Tibial nerve (tissue), 4 donors: ENCODE data around the gene NOS2. TPM values are rescaled to one million over a fixed set of nuclear protein-coding genes. Genes with fewer than 3 reads are reported as not detected.
A peak's percentile ranks its signal among the peaks of the same experiment; 100 is the strongest.

Source experiments
- DNase-seq, 2 donors: peaks; one replicate each; pipeline ENCODE4 v3.0.0-alpha.2; 2019; ENCODE audit warnings: low spot score in 2 of 2
- H3K27ac ChIP-seq, 4 donors: fragments of 200-600 bp; sonication (generic) in 3 of 4; one replicate each; pipeline ENCODE4 v1.5.1; 2017 to 2019; ENCODE audit warnings: mild to moderate bottlenecking in 1 of 4
- H3K27me3 ChIP-seq, 2 donors: fragments of 200-600 bp; sonication (generic) in 1 of 2; one replicate each; pipeline versions ENCODE4 v1.5.1 to v1.6.0; 2017 to 2019
- H3K36me3 ChIP-seq, 3 donors: fragments of 200-600 bp; sonication (generic); one replicate each; pipeline ENCODE4 v1.5.1; 2018 to 2019
- H3K4me1 ChIP-seq, 4 donors: fragments of 200-600 bp; sonication (generic) in 3 of 4; one replicate each; pipeline ENCODE4 v1.5.1; 2017 to 2019
- H3K4me3 ChIP-seq, 4 donors: fragments of 200-600 bp; sonication (generic) in 3 of 4; one replicate each; pipeline ENCODE4 v1.5.1; 2017 to 2019; ENCODE audit warnings: mild to moderate bottlenecking in 1 of 4, moderate library complexity in 1 of 4
- H3K9me3 ChIP-seq, 4 donors: fragments of 200-600 bp; sonication (generic) in 3 of 4; one replicate each; pipeline ENCODE4 v1.5.1; 2017 to 2019
- CTCF ChIP-seq, 5 experiments: fragments of 200-600 bp in 3 of 5; fragments of 450-650 bp in 2 of 5; sonication (generic) in 3 of 5; IDR thresholded peaks; one replicate each; pipeline ENCODE4 v1.5.1; 2016 to 2019; ENCODE audit warnings: antibody characterized with exemption in 5 of 5, mild to moderate bottlenecking in 3 of 5, moderate library complexity in 2 of 5
- EP300 ChIP-seq, 2 donors: sonication (generic); formaldehyde crosslinking; IDR thresholded peaks; one replicate each; pipeline ENCODE4 v1.6.1; 2017; ENCODE audit warnings: antibody characterized with exemption in 2 of 2, mild to moderate bottlenecking in 1 of 2
- POLR2A ChIP-seq, 2 donors: fragments of 450-650 bp; IDR thresholded peaks; one replicate each; pipeline ENCODE4 v1.6.1; 2017; ENCODE audit warnings: antibody characterized with exemption in 2 of 2, mild to moderate bottlenecking in 2 of 2, moderate library complexity in 2 of 2
- WGBS, 2 donors: methylation state at CpG; one replicate each; pipeline ENCODE4 v1.1.5; 2018; 5-methylcytosine and 5-hydroxymethylcytosine counted together
- total RNA-seq, 4 donors: library from RNA; depleted of rRNA; stranded (reverse); fragments of >200 nt; gene quantifications; one replicate each; pipeline ENCODE4 v1.1.0, GENCODE V29; 2016

The NOS2 gene
- total RNA-seq, 4 donors from 2014 or later, result 0.22 to 2.9 (median 0.72) TPM

DNA sequence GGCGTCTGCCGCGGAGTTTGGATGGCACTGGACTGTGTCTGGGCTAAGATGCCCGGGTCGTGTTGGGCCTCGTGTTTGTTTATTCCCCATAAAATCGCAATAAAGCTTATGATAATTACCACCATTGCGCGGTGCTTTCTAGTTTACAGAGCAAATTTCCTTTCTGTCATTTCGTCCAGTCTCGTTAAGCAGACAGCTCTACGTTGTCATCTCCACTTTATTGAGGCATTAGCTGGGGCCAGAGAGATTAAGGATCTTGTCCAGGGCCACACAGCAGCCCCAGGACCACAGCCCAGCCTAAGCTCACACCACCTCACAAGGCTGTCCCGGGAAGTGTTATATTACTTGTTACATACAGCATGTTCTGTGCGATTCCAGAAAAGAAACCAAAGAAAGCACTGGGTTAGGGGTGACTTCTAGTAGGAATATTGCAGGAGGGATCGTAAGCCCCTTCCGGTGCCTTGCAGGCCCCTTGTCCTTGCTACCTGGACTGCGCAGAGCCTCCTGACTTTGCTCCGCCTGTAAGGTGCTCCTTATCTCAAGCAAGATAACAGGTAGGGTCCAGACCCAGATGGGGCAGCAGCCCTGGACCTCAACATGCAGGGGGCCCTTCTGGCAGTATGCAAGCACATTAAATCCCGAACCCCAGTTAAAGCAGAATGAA is 6.3 kb downstream of the NOS2 start:
- 27 to 33% methylated on average over 17 to 19 of the region's 19 CpGs for WGBS, 2 donors
- no peaks in the 10 kb centered on the region for H3K36me3 ChIP-seq
- peaks cover 0 to 27% of the 10 kb centered on the region in 2 donors for H3K27me3 ChIP-seq
- TF ChIP-seq POLR2A (IDR thresholded peaks at IDR 0.05) (no peak), CTCF (IDR thresholded peaks at IDR 0.05) (no peak), EP300 (IDR thresholded peaks at IDR 0.05) (no peak)
- H3K9me3 ChIP-seq, result no peaks in the 10 kb centered on the region
- DNase-seq, result no peak
- peak overlapping the region in 2 of 4 donors; percentile 33 to 48 for H3K4me3 ChIP-seq
- H3K27ac ChIP-seq, result no peak overlapping the region
- H3K4me1 ChIP-seq, result peaks cover 0 to 15% (median 6%) of the 10 kb centered on the region in 4 donors

- WGBS, 2 donors, result 3 to 11% methylated on average over 11 to 40 of the region's 58 CpGs
- Histone ChIP-seq H3K4me1 (peaks cover 0 to 15% (median 6%) of the 10 kb centered on the region in 4 donors), H3K27me3 (peaks cover 0 to 27% of the 10 kb centered on the region in 2 donors), H3K36me3 (no peaks in the 10 kb centered on the region), H3K9me3 (no peaks in the 10 kb centered on the region), H3K4me3 (peak overlapping the region in 2 of 4 donors; percentile 33 to 48), H3K27ac (no peak overlapping the region)
- no peak for DNase-seq
- TF ChIP-seq EP300 (IDR thresholded peaks at IDR 0.05) (no peak), CTCF (IDR thresholded peaks at IDR 0.05) (no peak), POLR2A (IDR thresholded peaks at IDR 0.05) (no peak)
Observed at GRCh38 chr17:27793168-27793905, 7.0 kb downstream of the NOS2 start.

DNA sequence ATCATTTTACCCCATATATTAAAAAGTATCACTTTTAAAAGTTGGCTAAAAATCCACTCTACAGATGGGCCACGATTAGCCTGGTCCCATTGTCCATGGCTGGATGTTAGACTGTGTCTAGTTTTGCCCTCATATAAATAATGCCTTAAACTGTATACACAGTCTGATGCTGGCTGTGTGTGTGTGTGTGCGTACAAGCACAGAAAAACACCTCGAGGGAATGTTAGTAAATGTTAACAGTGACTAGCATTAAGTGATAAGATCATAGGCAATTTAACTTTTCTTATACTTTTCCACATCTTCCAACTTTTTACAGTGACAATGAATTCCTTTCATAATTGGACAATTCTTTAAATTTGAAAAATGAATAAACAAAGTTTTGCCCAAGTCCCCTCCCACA is 8.2 kb downstream of the NOS2 start:
- no peak overlapping the region for H3K27ac ChIP-seq
- H3K4me3 ChIP-seq, result no peak overlapping the region
- DNase-seq, result no peak
- 65 to 67% methylated on average over 3 of the region's 3 CpGs for WGBS, 2 donors
- no peaks in the 10 kb centered on the region for H3K9me3 ChIP-seq
- peaks cover 0 to 27% of the 10 kb centered on the region in 2 donors for H3K27me3 ChIP-seq
- H3K4me1 ChIP-seq, result peaks cover 0 to 15% (median 6%) of the 10 kb centered on the region in 4 donors
- H3K36me3 ChIP-seq, result no peaks in the 10 kb centered on the region
- no peak for TF ChIP-seq EP300 (IDR thresholded peaks at IDR 0.05)
- no peak for TF ChIP-seq POLR2A (IDR thresholded peaks at IDR 0.05)
- TF ChIP-seq CTCF (IDR thresholded peaks at IDR 0.05), result no peak

DNA sequence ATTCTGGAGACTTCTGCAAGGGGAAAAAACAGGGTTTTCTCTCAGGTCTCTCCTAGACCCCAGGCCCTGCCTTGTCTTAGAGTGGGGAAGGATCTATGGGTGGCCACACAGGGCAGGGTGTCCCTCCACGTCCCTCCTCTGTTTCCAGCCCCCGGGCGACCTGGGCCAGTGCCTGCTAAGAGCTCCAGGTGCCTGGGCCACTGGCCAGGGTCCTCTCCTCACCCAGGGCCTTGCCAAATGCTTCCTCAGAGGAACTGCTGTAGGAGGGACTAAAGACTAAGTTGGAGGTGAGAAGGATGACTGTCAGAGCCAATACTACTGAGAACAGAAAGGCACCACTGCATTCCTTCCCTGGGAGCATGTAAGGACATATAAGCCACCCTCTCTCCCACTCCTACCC is 11.4 kb downstream of the NOS2 start:
- Histone ChIP-seq H3K9me3 (no peaks in the 10 kb centered on the region), H3K4me1 (peaks cover 0 to 11% (median 5%) of the 10 kb centered on the region in 4 donors), H3K27ac (no peak overlapping the region), H3K27me3 (peaks cover 0 to 16% of the 10 kb centered on the region in 2 donors), H3K4me3 (no peak overlapping the region), H3K36me3 (no peaks in the 10 kb centered on the region)
- no peak for DNase-seq
- WGBS, 2 donors, result 77 to 84% methylated on average over 3 of the region's 3 CpGs
- no peak for TF ChIP-seq EP300 (IDR thresholded peaks at IDR 0.05)
- no peak for TF ChIP-seq POLR2A (IDR thresholded peaks at IDR 0.05)
- TF ChIP-seq CTCF (IDR thresholded peaks at IDR 0.05), result no peak
